GM06990 (cell line): Measurements from ENCODE around the gene GGT5.
A peak's percentile ranks its signal among the peaks of the same experiment; 100 is the strongest.

Experiments used
- DNase-seq: peaks from one replicate; pipeline ENCODE4 v3.0.0-alpha.2; 2011; ENCODE audit not compliant: insufficient read length; ENCODE audit errors: extremely low read depth
- H3K27me3 ChIP-seq: replicated peaks from 2 replicates; pipeline ENCODE4 v1.6.0; 2011; ENCODE audit warnings: low read length; ENCODE audit not compliant: control insufficient read depth, insufficient read depth
- H3K36me3 ChIP-seq: 2 replicates; pipeline ENCODE4 v1.5.1; 2011; ENCODE audit warnings: low read length; ENCODE audit not compliant: control insufficient read depth, insufficient read depth
- H3K4me3 ChIP-seq: replicated peaks from 2 replicates; pipeline ENCODE4 v1.5.1; 2011; ENCODE audit warnings: low read depth, mild to moderate bottlenecking, control low read depth, low read length
- CTCF ChIP-seq: IDR thresholded peaks from 2 replicates; pipeline ENCODE4 v1.5.1; 2011; ENCODE audit warnings: low read length, control low read depth, mild to moderate bottlenecking, inconsistent platforms; ENCODE audit not compliant: insufficient read depth, poor library complexity, severe bottlenecking

GGT5 gene

GRCh38 chr22:24178502-24179440, 66.1 kb downstream of the GGT5 start:
- DNase-seq = no peak
- no peaks in the 10 kb centered on the region for H3K27me3 ChIP-seq
- no peak overlapping the region for H3K4me3 ChIP-seq
- H3K36me3 ChIP-seq = peaks cover 21% of the 10 kb centered on the region
- TF ChIP-seq CTCF = peak; percentile 43

GRCh38 chr22:24178021-24178431, 66.9 kb downstream of the GGT5 start:
- no peak overlapping the region for H3K4me3 ChIP-seq
- no peak for TF ChIP-seq CTCF
- H3K27me3 ChIP-seq = no peaks in the 10 kb centered on the region
- peaks cover 23% of the 10 kb centered on the region for H3K36me3 ChIP-seq
- DNase-seq = no peak

GRCh38 chr22:24177456-24177855, 67.4 kb downstream of the GGT5 start:
- no peak for TF ChIP-seq CTCF
- H3K4me3 ChIP-seq = no peak overlapping the region
- no peaks in the 10 kb centered on the region for H3K27me3 ChIP-seq
- no peak for DNase-seq
- peaks cover 28% of the 10 kb centered on the region for H3K36me3 ChIP-seq

- no peak for DNase-seq
- no peak for TF ChIP-seq CTCF
- peaks cover 31% of the 10 kb centered on the region for H3K36me3 ChIP-seq
- no peaks in the 10 kb centered on the region for H3K27me3 ChIP-seq
- no peak overlapping the region for H3K4me3 ChIP-seq
Measured at GRCh38 chr22:24177045-24177444, 67.8 kb downstream of the GGT5 start.

GRCh38 chr22:24176630-24177029, 68.3 kb downstream of the GGT5 start:
- Histone ChIP-seq H3K4me3 (no peak overlapping the region), H3K36me3 (peaks cover 35% of the 10 kb centered on the region), H3K27me3 (no peaks in the 10 kb centered on the region)
- DNase-seq = no peak
- no peak for TF ChIP-seq CTCF

GRCh38 chr22:24176040-24176439, 68.8 kb downstream of the GGT5 start:
- Histone ChIP-seq H3K27me3 (no peaks in the 10 kb centered on the region), H3K4me3 (no peak overlapping the region), H3K36me3 (peaks cover 37% of the 10 kb centered on the region)
- TF ChIP-seq CTCF = no peak
- no peak for DNase-seq
